HG02642 (cell line): ENCODE data around the gene TOGARAM2.

Experiments used
- ATAC-seq: cut with Tn5 transposase; IDR thresholded peaks from one replicate; pipeline ENCODE4 v1.9.1; 2021; ENCODE audit warnings: mild to moderate bottlenecking; ENCODE audit not compliant: unreplicated experiment, poor library complexity

The TOGARAM2 gene

DNA sequence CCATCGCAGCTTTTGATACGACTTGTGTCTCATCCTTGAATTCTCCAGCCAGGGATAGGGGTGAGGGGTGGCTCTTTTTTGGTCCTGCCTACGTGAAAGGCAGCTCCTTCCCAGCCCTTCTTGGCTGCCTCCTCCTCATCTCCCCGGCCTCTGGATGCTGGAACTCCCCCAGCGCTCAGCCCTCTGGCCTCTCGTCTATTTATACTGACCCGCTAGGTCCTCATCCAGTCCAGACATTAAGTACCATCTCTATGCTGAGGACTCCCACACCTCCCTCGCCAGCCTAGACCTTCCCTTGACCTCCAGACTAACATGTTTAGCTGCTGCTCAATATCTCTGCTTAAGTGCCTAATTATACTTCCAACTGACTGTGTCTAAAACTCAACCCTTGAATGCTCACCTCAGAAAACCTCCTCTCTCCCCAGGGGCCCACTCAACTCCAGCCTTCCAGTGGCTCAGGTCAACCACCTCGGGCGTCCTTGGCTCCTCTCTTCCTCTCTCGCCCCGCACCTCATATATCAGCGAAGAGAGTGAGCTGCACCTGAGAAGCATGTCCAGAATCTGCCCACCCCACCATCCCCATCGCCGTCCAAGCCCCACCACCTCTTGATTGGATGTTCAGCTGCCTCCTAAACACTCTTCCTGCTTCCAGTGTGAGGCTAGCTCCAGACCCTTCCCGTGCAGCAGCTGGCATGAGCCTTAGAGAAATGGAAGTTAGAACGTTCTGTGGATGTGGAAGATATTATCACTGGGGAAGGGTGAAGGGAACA is 34.8 kb downstream of the TOGARAM2 start:
- no peak for ATAC-seq

DNA sequence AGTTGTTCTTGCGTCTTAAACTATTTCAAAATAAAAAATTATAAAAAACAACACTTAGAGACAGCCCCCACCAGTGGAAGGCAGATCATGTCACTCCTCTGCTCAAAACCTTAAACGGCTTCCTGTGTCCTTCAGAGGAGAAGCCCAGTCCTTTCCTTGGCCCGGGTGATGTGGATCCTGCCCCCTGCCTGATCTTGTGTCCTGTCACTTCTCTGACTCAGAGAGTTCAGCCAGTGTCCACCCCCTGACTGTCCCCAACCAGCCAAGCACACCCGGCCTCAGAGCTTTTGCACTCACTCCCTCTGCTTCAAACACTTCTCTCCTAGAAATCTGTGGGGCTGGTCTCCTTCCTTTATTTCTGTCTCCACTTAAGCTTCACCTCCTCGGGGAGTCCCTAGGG is 35.4 kb downstream of the TOGARAM2 start:
- no peak for ATAC-seq

DNA sequence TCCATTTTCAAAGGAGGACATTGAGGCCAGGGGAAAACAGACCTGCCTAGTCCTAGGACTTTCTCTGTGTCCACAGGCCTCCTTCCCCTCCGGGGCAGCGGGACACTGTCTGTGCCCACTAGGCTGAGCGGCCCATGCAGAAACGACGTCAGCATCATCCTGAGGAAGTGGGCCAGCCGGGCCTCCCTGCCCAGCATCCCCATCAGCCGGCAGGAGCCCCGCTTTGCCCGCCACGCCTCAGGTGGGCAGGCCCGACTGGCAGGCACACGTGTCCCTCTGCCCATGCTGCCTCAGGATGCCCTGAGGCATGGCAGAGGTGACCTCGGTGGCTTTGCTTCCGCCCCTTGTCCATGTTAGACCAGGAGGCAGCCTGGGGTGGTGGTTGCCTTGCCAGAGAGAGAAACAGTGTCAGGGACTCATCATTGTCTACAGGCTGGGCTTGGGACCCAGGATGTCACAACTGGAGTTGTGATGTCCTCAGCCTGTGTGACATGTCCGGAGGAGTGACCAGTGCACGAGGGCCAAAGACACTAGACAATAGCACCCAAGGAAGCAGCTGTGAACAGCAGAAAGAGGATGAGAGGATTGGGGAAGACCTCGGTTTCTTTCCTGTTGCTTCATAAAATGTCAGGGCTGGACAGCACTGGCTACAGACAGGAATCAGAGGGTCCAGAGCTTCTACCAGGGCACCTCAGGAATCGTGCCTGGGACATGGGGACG is 36.8 kb downstream of the TOGARAM2 start:
- ATAC-seq = no peak

DNA sequence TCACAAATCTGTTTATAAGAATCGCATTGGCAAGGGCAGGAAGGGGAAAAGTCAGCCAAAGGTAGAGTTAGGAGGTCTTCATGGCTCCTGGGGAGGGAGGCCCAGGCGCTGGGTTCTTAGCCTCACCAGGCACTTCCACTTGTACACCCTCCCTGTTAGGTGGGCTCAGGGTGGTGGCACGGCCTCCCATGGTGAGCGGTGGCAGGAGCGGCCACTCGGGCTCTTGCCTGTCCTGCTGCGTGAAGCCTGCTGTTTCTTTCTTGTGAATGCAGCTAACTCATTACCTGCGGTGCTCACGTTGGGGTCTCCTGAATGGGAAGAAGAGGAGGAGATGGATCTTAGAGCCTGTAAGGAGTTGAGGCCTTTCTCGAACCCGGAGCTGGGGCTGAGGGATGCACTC is 40.8 kb downstream of the TOGARAM2 start:
- no peak for ATAC-seq

DNA sequence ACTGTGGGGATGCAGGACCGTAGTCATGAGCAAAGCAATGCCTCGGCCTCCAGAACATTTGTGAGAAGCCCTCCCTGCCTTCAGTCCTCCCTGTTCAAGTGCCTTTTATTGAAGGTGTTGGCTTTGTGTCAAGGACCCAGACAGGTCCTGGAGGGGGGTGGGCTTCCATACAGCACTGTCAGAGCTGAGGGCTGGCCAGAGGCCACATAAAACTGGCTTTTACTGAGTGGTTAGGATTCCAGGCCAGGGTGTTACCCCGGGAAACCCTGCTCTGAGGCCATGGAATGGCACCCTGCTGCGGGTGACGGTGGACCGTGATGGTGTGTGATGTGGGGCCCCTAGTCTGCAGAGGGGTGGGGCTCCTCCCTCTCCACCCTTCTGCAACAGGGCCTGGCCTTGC is 41.6 kb downstream of the TOGARAM2 start:
- no peak for ATAC-seq

DNA sequence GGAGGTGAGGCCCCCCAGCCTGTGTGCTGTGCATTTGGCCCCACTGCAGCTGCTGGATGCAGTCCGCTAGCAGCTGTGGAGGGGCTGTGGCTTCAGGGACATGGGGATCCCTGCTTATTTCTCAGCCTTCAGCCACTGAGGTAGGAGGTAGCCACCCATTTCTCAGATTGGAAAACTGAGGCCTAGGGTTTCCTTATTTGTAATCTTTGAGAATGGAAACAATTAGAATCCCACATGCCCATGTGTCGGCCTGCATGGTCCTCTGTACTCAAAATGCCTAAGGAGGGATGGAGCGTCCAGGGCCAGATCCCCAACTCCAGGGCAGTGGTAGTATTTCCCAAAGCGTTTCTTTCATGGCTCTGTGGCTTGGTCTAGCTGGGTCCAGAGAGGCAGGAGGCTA is 42.1 kb downstream of the TOGARAM2 start:
- no peak for ATAC-seq

DNA sequence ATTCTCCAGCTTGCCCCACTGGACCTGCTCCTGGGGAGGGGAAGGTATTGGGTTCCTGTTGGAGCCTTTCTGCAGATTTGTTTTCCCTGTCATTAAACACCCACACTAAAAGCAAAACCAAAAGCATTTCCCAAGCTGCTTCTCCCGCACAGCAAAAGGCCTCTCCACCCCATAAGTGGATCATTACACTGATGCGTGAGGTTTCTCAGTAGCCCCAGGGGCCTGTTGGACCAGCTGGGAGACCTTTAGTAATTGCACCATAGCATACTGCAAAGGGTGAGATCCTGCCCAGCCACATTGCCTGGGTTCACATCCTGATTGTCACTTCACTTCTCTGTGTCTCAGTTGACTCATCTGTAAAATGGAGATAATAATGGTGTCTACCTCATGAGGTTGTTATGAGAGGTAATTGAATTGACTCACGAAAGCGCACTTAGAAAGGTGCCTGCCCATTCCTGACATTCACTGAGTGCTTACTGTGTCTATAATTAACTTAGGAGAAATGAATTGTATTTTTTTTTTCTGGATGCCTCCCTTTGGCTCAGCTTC is 43.9 kb downstream of the TOGARAM2 start:
- ATAC-seq = no peak

DNA sequence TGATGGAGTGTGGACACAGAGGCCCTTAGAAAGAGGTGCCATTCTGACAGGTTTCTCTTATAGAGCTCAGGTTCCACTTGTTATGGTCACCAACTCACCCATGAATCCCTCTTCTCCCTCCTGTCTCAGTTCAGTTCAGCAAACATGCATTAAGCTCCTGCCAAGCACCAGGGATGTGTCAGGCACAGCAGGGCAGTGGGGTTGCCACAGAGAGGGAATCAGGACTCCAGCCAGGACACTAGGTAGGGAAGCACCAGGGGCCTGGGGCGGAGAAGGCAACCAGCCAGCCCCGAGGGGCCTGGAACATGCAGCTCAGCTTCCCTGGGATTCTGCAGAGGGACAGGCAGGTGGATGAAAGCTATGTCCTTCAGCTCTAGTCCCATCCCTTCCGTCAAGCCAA is 44.6 kb downstream of the TOGARAM2 start:
- no peak for ATAC-seq

DNA sequence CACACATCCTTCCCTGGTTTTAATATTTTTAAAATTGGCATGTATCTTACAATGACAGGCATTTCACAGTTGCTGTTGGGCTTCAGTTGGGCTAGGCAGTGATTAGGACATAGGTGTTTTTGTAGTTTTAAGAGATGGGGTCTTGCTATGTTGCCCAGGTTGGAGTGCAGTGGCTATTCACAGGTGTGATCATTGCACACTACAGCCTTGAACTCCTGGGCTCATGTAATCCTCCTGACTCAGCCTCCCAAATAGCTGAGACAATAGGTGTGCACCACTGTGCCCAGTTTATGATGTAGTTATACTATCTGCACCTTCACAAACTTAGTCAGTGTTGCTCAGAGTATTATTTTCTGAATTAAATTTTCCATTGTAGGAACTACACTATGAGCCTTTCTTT is 49.9 kb downstream of the TOGARAM2 start:
- ATAC-seq = no peak

DNA sequence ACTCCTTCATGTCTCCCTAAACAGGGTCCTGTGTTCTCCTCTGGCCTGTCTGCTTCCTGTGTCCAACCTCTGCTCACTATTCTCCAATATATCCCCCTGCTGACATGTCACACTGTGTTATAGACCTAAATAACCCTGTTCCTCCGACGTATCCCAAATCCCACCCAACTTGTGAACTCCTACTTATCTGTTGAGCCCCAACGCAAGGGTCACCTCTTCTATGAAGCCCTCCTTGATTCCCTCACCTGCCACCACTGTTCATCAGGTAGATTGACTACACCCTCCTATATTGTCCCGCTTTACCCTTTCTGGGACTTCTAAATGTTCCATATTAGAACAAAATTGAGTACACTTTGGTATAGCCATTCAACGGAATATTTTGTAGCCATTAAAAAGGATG is 51.1 kb downstream of the TOGARAM2 start:
- no peak for ATAC-seq

DNA sequence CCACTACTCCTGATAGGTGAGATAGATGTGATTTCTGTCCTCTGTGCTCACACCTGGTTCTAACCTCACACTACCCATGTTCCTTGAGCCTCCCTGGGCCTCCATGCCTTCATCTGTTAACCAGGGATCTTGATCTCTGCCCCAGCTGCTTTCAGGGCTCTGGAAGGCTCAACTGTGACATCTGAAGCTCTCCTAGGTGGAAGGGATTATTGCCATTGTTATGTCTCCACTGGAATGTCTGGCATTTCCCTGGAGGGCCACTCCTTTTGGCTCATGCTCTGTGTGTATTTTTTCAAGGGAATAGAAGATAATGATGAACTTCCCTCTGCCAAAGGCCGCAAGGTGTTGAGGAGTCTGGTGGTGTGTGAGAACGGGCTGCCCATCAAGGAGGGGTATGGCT is 52.1 kb downstream of the TOGARAM2 start:
- no peak for ATAC-seq

DNA sequence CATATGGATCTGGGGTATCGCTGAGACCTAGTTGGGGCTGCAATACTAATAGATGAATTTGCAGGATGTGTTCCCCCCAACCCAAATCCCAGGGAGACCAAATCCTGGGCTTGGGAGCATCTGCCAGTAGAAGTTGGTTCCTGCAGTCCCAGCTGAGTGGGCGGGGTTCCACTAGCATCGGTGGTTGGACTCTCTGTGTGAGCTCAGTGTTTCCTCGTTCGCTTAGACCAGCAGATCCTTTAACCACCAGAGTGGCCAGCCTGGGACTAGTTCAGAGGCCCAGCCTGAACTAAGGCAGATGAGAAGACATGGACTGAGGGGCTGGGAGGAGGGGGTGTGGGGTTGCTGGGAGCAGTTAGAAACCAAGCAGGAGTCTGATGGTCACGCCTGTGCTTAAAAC is 52.6 kb downstream of the TOGARAM2 start:
- ATAC-seq = no peak

DNA sequence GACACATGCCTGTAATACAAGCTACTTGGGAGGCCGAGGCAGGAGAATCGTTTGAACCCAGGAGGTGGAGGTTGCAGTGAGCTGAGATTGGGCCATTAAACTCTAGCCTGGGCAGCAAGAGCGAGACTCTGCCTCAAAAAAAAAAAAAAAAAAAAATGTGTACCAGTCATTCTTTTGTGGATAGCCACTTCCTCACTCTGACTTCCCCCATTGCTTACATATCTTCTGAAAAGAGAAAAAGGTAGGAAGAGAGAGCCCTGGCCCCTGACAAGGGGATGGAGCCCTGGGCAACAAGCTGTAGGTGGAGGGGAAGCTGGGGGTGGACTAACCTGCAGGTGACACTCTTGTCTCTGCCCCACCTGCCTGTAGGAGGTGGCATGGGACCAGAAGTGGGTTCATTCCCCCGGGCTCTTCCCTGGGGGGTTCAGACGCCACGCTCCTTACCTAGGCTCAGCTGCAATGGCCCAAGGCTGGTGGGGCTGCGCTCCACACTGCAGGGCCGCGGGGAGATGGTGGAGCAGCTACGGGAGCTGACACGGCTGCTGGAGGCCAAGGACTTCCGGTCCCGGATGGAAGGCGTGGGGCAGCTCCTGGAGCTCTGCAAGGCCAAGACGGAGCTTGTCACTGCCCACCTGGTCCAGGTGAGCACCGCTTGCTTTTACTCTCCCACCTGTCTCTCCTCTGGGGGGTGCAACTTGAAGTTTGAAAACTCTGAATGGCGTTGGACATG is 54.1 kb downstream of the TOGARAM2 start:
- no peak for ATAC-seq

DNA sequence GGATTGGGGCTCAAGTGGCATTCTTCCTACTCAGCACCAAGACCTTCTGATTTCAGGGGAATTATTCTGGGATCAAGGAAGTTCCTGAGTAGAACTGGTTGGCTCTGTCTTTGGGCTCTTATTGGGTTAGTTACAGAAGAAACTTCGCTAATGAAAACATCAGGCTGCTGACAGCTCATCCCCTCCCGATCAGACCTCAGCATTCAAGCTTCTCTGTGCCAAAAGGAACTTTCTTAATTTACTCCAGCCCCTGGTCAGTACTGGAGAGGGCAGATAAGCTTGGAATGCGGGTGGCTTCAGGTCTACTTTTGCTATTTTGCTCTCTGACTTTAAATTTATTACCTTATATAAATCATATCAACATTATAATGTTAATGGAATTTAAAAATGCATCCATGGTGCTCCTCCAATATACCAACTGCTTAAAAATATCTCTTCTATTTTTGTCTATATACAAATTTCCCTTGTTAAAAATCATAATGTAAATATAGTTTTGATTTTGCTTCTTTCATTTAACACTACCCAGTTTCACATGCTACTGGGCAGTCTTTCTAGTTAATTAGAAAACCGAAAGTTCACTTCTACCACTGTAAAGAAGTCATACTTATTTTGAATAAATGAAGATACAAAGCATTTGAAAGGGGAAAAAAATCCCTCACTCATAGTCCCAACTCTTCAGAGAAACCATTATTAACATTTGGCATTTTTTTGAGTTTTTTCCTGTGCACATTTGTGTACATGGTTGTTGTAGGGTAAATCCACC is 58.8 kb downstream of the TOGARAM2 start:
- no peak for ATAC-seq

DNA sequence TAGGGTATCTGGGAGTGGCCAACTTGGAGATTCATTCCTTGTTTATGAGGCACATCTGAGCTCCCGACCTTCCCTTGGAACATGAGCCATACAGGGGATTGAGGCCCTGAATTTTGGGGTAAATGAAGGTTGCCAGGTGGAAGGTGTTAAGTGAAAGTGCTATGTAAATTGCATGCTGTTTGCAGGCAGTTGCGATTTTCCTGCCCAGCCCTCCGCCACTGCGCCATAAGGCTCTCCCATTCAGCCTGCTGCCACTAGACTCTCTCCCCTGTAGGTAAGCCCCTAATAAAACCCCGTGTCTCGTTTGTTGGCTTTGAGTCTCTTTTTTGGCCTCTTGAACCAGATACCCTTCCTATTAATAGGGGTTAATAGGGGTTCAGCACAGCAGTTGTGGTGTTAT is 59.5 kb downstream of the TOGARAM2 start:
- ATAC-seq = no peak

DNA sequence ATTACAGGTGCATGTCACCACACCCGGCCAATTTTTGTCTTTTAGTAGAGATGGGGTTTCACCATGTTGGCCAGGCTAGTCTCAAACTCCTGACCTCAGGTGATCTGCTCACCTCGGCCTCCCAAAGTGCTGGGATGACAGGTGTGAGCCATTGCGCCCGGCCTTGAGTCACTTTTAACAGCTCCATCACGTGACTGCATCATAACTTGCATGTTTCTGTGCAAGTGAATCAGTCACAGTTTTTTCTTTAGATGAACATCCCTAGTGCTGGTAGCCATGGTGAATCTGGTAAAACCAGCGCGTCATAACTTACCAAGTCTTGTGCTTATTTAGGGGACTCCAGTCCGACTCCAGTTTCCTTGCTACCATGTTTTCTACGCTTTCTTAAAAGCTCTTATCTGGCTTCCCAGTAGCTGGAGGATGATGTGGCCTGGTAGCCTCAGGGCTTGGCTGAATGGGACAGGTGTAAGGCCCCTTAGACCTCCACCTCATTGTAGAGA is 60.1 kb downstream of the TOGARAM2 start:
- no peak for ATAC-seq

DNA sequence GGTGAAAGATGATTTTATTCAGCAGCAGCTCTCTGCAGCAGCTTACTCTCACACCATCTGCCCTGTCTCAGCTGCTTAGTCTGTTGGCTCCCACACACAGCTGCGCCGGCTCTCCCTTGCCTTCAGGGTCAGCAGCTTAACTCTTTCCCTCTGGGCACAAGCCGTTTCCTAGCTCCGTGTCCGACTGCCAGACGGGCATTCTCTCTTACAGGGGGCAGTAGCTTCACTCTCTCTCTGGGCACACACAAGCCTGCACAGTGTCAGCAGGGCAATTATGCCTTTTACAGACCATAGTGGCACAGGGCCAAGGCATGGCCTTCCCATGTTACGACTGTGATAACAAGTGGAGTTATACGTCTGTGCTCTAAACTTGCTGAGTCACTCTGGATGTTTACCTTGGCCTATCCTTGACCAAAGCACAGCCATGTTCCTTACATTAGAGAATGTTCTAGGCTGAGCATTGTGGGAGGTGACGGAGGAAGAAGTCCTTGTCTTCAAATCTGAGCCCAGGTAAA is 61.5 kb downstream of the TOGARAM2 start:
- no peak for ATAC-seq

DNA sequence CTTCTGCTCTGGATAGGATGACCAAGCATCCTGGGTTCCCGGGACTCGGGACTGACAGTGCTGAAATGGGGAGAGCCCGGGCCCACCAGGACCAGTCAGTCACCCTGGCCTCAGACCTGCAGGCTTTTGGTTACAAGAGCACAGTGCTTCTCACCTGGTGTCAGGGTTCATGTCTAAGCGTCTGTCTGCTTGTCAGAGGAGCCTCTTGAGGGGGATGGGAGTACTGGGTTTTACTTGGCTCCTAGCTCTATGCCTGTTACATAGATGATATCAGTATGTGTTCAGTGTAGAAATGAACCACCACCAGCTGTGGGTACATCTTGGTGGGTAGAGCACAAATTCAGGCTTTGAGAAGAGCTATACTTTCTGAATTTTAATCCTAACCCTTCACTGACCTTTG is 63.4 kb downstream of the TOGARAM2 start:
- no peak for ATAC-seq

DNA sequence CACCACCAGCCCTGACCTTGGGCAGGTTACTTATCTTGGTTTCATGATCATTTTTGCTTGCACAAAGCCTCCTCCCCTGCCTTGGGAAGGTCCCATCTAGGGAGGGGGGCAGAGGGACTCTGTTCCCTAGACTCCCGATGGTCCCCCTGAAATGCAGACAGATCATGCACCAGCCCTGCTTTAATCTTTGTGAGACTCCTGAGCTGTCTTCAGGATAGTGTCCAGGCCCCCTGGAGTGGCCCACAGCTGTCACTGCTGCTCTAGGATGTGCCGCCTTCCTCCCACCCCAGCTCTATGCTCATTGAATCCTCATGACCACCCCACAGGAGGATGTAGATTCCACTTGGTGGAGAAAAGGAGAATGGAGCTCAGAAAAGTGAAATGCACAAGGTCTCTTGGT is 65.2 kb downstream of the TOGARAM2 start:
- no peak for ATAC-seq
